Stimulated activated CD8-positive, alpha-beta memory T cell treated with anti-CD3 and anti-CD28 coated beads, Interleukin-2, amount 100 ng/mL, for 1 hour (primary cell): Measurements from ENCODE around the gene FASTKD1.

Experiments
- DNase-seq, 2 donors: peaks; one replicate each; pipeline ENCODE4 v3.0.0-alpha.2; 2020; ENCODE audit warnings: low read depth in 2 of 2

FASTKD1 gene

GRCh38 chr2:169509298-169509885 is 64.3 kb downstream of the FASTKD1 start, which contains the start of gene KLHL41:
TSS of gene KLHL41 (plus strand) at chr2:169509702. CDS start at chr2:169509779, 77 bp downstream.
- DNase-seq: no peak

- no peak for DNase-seq
Observed at GRCh38 chr2:169507698-169508097, 66.0 kb downstream of the FASTKD1 start.

DNA sequence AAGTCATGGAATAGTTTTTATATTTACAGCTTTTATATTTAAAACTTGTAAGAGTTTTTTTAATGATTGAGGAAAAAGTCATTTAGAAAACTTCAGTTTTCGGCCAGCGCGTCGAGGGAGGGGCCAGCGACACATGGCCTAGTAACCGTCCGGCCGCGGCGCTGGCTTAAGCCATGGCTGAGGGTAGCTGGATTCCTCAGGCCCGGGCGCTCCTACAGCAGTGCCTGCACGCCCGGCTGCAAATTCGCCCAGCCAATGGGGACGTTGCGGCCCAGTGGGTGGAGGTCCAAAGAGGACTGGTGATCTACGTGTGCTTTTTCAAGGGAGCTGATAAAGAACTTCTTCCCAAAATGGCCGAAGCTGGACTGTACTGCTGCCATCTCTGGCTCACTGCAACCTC is 69.0 kb downstream of the FASTKD1 start:
- DNase-seq: no peak

DNA sequence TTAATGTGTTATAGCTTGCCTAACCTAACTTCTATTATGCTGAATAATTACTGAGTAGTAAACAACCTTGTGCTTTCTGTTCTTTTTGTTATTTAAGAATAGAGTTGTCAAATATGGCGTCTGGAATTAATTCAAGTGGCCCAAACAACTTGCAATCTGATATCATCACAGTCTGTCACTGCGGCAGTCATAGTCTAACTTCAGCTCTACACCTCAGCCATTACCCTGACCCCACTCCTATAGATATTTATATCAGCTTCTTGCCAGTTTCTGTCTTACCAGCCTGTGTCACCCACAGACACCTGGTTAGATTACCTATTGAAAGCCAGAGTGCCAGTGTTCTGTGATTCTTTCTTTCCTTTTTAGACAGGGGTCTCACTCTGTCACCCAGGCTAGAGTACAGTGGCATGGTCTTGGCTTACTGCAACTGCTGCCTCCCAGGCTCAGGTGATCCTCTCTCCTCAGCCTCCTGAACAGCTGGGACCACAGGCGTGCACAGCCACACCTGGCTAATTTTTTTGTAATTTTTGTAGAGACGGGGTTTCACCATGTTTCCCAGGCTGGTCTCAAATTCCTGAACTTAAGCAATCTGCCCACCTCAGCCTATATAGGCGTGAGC is 78.2 kb downstream of the FASTKD1 start:
- no peak for DNase-seq

DNA sequence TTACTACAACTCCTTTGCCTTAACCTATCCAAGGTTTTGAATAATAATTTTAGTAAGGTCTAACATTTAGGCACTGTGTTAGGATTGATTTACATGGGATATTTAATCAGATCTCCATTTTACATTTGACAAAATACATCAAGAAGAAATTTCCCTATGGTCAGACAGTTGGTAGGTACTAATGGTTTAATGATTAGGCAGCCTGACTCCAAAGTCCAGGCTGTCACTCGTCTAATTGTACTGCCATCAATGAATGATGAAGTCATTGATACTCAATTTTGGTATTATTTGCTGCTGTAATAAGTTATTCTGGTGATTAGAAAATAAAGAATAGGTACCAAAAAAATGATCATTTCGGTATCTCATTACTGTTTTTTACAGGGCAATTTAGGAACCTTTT is 80.3 kb downstream of the FASTKD1 start:
- DNase-seq: no peak

DNA sequence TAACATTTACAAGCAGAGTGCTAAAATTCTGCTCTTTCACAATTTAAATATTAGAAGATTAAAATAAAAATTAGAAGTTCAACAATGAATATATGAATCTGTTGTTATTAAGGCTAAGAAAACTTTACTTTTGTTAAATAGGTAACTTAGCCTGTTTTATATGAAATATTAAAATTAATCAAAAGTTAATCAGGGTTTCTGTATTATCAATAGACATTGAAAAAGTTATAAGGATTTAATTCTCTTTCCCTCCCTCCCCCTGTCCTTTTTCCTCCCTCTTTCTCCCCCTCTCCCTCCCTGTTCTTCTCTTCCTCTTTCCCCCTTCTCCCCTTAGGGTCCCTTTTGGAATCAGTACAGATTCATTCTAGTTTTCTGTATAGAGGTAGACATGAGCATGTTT is 82.3 kb downstream of the FASTKD1 start:
- DNase-seq: no peak

DNA sequence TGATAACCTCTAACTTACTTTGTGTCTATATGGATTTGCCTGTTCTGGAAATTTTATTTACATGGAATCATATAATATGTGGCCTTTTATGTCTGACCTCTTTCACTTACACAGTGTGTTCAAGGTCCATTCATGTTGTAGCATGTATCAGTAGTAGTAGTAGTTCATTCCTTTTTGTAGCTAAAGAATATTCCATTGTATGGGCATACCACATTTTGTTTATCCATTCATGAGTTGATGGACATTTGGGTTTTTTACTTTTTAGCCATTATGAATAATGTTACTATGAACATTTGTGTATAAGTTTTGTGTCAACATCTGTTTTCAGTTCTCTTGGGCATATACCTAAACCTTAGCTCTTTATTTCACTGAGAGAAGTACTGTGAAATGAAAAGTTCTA is 82.8 kb downstream of the FASTKD1 start:
- no peak for DNase-seq

- no peak for DNase-seq
Observed at GRCh38 chr2:169486487-169486886, 87.2 kb downstream of the FASTKD1 start.

GRCh38 chr2:169485650-169486138 is 88.0 kb downstream of the FASTKD1 start:
- DNase-seq: no peak

GRCh38 chr2:169480079-169480465 is 93.6 kb downstream of the FASTKD1 start:
- DNase-seq: no peak
